HCT116 (cell line): Measurements from ENCODE around the gene AFF1.

Source experiments
- CEBPB ChIP-seq: IDR thresholded peaks from 2 replicates; pipeline ENCODE4 v1.6.1; 2012; ENCODE audit warnings: low read depth
- CTCF ChIP-seq, 3 experiments: fragments of 200-600 bp in 1 of 3; sonication (generic) in 1 of 3; IDR thresholded peaks in 2 of 3; conservative IDR thresholded peaks in 1 of 3; 2 replicates each; pipeline ENCODE4 v1.5.1; 2012 to 2017; ENCODE audit warnings: low read depth in 2 of 3, low read length in 2 of 3, antibody characterized with exemption in 1 of 3, borderline replicate concordance in 1 of 3, control low read depth in 1 of 3, mild to moderate bottlenecking in 1 of 3, mixed read lengths in 1 of 3, mixed run types in 1 of 3, moderate library complexity in 1 of 3; ENCODE audit not compliant: insufficient read depth in 1 of 3
- EZH2 ChIP-seq: fragments of 200-600 bp; sonication (generic); IDR thresholded peaks from 2 replicates; pipeline ENCODE4 v1.6.1; 2017; ENCODE audit warnings: antibody characterized with exemption, mixed run types
- EZH2phosphoT487 ChIP-seq: fragments of 200-600 bp; IDR thresholded peaks from 2 replicates; pipeline ENCODE4 v1.6.1; 2018; ENCODE audit warnings: antibody characterized with exemption, borderline replicate concordance
- YY1 ChIP-seq: IDR thresholded peaks from 2 replicates; pipeline ENCODE4 v1.6.1; 2011; ENCODE audit warnings: low read length, low read depth, moderate library complexity, mild to moderate bottlenecking; ENCODE audit not compliant: insufficient replicate concordance; ENCODE audit errors: extremely low read depth
- ZFX ChIP-seq: fragments of 450-650 bp; IDR thresholded peaks from 2 replicates; pipeline ENCODE4 v1.6.1; 2017
- TF ChIP-seq, protein P1 (sequence below): IDR thresholded peaks from 2 replicates; pipeline ENCODE4 v1.6.1; 2011; ENCODE audit warnings: mild to moderate bottlenecking, low read length, moderate library complexity; ENCODE audit not compliant: insufficient replicate concordance; ENCODE audit errors: extremely low read depth

GRCh38 chr4:87103086-87103485 lies 168.3 kb downstream of the AFF1 start:
- TF ChIP-seq CTCF (IDR thresholded peaks at IDR 0.05 in 2 of 3, conservative IDR thresholded peaks at IDR 0.05 in 1 of 3; ENCODE audit: borderline replicate concordance in 1 of 3, insufficient read depth in 1 of 3, low read depth in 2 of 3, low read length in 2 of 3): no peak
- no peak for TF ChIP-seq ZFX
- TF ChIP-seq EZH2phosphoT487: no peak
- no peak for TF ChIP-seq EZH2
- TF ChIP-seq, protein P1, sequence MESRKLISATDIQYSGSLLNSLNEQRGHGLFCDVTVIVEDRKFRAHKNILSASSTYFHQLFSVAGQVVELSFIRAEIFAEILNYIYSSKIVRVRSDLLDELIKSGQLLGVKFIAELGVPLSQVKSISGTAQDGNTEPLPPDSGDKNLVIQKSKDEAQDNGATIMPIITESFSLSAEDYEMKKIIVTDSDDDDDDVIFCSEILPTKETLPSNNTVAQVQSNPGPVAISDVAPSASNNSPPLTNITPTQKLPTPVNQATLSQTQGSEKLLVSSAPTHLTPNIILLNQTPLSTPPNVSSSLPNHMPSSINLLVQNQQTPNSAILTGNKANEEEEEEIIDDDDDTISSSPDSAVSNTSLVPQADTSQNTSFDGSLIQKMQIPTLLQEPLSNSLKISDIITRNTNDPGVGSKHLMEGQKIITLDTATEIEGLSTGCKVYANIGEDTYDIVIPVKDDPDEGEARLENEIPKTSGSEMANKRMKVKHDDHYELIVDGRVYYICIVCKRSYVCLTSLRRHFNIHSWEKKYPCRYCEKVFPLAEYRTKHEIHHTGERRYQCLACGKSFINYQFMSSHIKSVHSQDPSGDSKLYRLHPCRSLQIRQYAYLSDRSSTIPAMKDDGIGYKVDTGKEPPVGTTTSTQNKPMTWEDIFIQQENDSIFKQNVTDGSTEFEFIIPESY: no peak
- TF ChIP-seq YY1: no peak
- no peak for TF ChIP-seq CEBPB
